Measurements from ENCODE around the gene CCDC154. TPM values are rescaled to one million over a fixed set of nuclear protein-coding genes. Genes with fewer than 3 reads are reported as not detected.

The CCDC154 gene
- total and polyA plus RNA-seq, 9 of the 15 experiments (the other 6 are each of a cell fraction or from before 2014, with no cell fraction given): 0.15 to 1.4 (median 0.20) TPM; not detected in 5

- no peak for TF ChIP-seq UBTF (IDR thresholded peaks at IDR 0.05; ENCODE audit: borderline replicate concordance in 1 of 2, low read depth in 2 of 2, low read length in 2 of 2)
- peak; percentile 37 for TF ChIP-seq CCNT2 (IDR thresholded peaks at IDR 0.05; ENCODE audit: borderline replicate concordance, extremely low read depth, insufficient read length, low read depth, low read length)
- no peak for TF ChIP-seq KAT7 (CRISPR knock-in tag; IDR thresholded peaks at IDR 0.05; ENCODE audit: borderline replicate concordance)
- no peak for TF ChIP-seq SFPQ (IDR thresholded peaks at IDR 0.05; ENCODE audit: low read depth, low read length)
- no peak for TF ChIP-seq ZNF23 (CRISPR knock-in tag; IDR thresholded peaks at IDR 0.05)
- 0 out of 4 replicates have a peak, but pooled peaks of 1 of the 2 experiments have one; percentile 6 for TF ChIP-seq SIN3A (IDR thresholded peaks at IDR 0.05; ENCODE audit: borderline replicate concordance in 2 of 2, control insufficient read depth in 1 of 2, low read depth in 2 of 2, low read length in 2 of 2)
- 0 out of 4 replicates have a peak, but pooled peaks of 1 of the 2 experiments have one; percentile 48 for TF ChIP-seq NONO (IDR thresholded peaks at IDR 0.05; ENCODE audit: low read depth in 2 of 2, low read length in 1 of 2)
- TF ChIP-seq ZNF311 (CRISPR knock-in tag; IDR thresholded peaks at IDR 0.05): no peak
- TF ChIP-seq NR4A1 (CRISPR knock-in tag; IDR thresholded peaks at IDR 0.05): no peak
- TF ChIP-seq NR4A1 (tag; IDR thresholded peaks at IDR 0.05): no peak
- TF ChIP-seq SETDB1 (IDR thresholded peaks at IDR 0.05; ENCODE audit: low read length): no peak
- no peak for TF ChIP-seq PPARD (CRISPR knock-in tag; IDR thresholded peaks at IDR 0.05)
- TF ChIP-seq TBP (optimal IDR thresholded peaks at IDR 0.05; ENCODE audit: low read depth, low read length): no peak
- no peak for TF ChIP-seq MTA1 (IDR thresholded peaks at IDR 0.05; ENCODE audit: borderline replicate concordance)
- no peak for TF ChIP-seq NCOA2 (IDR thresholded peaks at IDR 0.05; ENCODE audit: partially characterized antibody in 2 of 2)
- TF ChIP-seq TFAM (CRISPR knock-in tag; conservative IDR thresholded peaks at IDR 0.05): no peak
- TF ChIP-seq SMC3 (conservative IDR thresholded peaks at IDR 0.05; ENCODE audit: insufficient read depth, low read depth, low read length): no peak
- peak in 1 of 3 experiments; percentile 71 for TF ChIP-seq YY1 (IDR thresholded peaks at IDR 0.05; ENCODE audit: borderline replicate concordance in 1 of 3, control insufficient read depth in 1 of 3, extremely low read depth in 1 of 3, insufficient read depth in 3 of 3, insufficient read length in 1 of 3, insufficient replicate concordance in 2 of 3, low read depth in 1 of 3, low read length in 2 of 3)
- TF ChIP-seq ELK1 (CRISPR knock-in tag; IDR thresholded peaks at IDR 0.05): no peak
- no peak for TF ChIP-seq HEY1 (CRISPR knock-in tag; IDR thresholded peaks at IDR 0.05; ENCODE audit: borderline replicate concordance)
These were observed 29.7 kb downstream of the CCDC154 start, which contains the start of gene UNKL (continued) for GRCh38 chr16:1414532-1415260.
